Fibroblast of mammary gland (primary cell): Measurements from ENCODE around the gene CELA2A.

Experiments
- DNase-seq: peaks from one replicate; pipeline ENCODE4 v3.0.0-alpha.2; 2010; ENCODE audit warnings: low read depth
- H3K4me3 ChIP-seq: 2 replicates; pipeline ENCODE4 v1.5.1; 2011; ENCODE audit warnings: low read depth, mild to moderate bottlenecking, low read length, moderate library complexity; ENCODE audit not compliant: control insufficient read depth
- TF ChIP-seq, protein P1 (sequence below): conservative IDR thresholded peaks from 2 replicates; pipeline ENCODE4 v1.5.1; 2011; ENCODE audit warnings: low read depth, low read length, inconsistent platforms; ENCODE audit not compliant: control insufficient read depth, insufficient read depth

Gene CELA2A

DNA sequence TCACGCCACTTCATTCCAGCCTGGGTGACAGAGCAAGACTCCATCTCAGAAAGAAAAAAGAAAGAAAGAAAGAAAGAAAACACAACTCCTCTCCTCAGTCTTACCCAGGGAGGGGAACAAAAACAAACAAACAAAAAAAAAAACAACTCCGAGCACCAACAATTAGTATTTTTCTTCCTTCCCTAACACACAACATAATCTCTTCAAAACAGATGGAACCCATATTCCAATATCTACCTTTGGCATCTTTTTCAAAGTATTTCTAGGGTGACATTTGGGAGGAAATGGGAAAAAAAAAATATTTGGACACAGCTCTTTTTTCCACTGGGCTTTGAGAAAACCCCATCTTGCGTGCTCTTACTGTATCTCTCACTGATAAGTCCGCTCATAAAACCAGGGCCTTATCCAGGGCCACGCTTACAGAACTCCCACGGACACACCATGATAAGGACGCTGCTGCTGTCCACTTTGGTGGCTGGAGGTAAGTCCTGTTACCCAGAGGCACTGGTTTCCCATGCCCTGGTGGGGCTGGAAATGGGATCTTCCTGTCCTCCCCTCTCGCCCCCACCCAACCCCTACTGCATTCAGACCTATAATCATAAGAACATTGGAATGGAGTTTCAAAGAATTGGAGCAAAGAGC is at the start of gene CELA2A:
TSS of gene CELA2A (plus strand) at position 420 of the 642 bp plus-strand sequence. CDS start at position 442, 22 bp downstream.
- TF ChIP-seq, protein P1, sequence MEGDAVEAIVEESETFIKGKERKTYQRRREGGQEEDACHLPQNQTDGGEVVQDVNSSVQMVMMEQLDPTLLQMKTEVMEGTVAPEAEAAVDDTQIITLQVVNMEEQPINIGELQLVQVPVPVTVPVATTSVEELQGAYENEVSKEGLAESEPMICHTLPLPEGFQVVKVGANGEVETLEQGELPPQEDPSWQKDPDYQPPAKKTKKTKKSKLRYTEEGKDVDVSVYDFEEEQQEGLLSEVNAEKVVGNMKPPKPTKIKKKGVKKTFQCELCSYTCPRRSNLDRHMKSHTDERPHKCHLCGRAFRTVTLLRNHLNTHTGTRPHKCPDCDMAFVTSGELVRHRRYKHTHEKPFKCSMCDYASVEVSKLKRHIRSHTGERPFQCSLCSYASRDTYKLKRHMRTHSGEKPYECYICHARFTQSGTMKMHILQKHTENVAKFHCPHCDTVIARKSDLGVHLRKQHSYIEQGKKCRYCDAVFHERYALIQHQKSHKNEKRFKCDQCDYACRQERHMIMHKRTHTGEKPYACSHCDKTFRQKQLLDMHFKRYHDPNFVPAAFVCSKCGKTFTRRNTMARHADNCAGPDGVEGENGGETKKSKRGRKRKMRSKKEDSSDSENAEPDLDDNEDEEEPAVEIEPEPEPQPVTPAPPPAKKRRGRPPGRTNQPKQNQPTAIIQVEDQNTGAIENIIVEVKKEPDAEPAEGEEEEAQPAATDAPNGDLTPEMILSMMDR, result no peak

DNA sequence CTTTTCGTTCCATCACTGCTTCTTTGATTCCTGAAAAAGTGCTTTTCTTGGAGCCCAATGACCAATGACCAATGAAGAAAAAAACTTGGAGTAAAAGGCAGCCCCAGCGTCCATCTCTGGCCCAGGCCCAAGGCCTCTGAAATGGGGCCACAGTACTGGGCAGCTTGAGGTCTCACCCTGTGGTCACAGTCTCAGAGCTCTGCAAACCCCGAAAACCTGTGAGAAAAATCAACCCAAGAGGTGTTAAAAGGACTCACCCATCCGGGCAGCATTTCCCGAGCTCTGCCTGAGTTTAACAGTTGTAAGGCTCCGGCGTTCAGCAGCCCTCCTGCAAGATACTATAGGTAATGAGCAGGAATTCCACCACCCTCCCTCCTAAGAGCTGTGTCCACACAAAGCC is 49.0 kb upstream of the CELA2A start:
- no peak for DNase-seq
- no peak overlapping the region for H3K4me3 ChIP-seq
- TF ChIP-seq, protein P1, result no peak

More for the DNA sequence above, at the start of gene CELA2A:
- no peak within 1 kb of the TSS for H3K4me3 ChIP-seq
- DNase-seq, result no peak

DNA sequence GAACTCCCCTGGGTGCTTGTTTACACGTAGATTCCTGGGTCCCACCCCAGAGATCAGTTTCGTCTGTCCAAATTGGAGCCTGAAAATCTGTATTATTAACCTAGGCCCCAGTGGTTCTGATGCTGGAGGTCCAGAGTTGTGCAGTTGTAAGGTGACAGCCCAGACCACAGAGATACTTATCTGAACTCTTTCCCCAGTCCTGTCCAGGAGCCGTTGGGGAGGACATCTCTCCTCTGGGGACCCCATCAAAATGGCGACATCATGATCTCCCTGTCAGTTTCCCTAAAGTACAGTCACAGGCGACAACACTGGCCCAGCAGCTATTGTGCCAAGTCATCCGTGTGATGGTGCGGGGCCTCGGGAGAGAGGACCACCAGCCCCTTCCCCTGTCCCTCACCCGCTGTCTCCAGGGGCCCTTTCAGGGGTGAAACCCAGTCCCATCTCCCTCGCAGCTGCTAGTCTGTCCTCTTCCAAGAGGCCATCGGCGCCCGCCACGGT is 47.6 kb upstream of the CELA2A start:
- H3K4me3 ChIP-seq, result peak overlapping the region; percentile 46
- TF ChIP-seq, protein P1, result no peak
- DNase-seq, result no peak

DNA sequence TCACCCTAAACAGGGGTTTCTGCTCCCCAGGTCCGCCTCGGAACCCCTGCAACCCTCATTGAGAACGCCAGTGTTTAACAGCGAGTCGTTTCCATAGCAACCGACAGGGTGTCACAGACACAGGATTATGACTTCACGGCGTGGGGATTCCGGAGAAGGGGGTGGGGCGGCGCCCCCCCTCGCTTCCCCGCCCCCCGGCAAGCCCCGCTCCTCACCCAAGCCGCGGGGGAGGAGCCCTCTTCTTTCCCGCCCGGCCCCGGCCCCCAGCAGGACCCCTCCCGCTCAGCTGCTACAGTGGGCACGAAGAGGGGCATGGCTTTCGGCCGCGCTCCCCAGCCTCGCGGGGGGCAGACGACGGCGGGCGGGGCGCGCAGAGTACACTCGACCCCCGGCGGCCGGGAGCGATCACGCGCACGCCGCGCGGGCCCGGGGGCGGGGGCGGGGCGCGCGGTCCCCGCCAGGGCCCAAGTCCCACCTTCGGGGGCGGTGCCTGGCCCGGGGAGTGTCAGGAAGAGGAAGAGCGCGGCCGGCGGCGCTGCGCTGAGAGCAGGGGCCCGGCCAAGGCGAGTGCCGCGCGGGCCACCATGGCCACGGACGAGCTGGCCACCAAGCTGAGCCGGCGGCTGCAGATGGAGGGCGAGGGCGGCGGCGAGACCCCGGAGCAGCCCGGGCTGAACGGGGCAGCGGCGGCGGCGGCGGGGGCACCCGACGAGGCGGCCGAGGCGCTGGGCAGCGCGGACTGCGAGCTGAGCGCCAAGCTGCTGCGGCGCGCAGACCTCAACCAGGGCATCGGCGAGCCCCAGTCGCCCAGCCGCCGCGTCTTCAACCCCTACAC is 46.9 kb upstream of the CELA2A start, which contains the start of gene EFHD2:
TSS of gene EFHD2 (plus strand) at position 501 of the 835 bp plus-strand sequence. CDS start at position 585, 84 bp downstream.
- H3K4me3 ChIP-seq, result peak within 1 kb of the TSS; percentile 76
- TF ChIP-seq, protein P1, result no peak
- peak; percentile 63 for DNase-seq

DNA sequence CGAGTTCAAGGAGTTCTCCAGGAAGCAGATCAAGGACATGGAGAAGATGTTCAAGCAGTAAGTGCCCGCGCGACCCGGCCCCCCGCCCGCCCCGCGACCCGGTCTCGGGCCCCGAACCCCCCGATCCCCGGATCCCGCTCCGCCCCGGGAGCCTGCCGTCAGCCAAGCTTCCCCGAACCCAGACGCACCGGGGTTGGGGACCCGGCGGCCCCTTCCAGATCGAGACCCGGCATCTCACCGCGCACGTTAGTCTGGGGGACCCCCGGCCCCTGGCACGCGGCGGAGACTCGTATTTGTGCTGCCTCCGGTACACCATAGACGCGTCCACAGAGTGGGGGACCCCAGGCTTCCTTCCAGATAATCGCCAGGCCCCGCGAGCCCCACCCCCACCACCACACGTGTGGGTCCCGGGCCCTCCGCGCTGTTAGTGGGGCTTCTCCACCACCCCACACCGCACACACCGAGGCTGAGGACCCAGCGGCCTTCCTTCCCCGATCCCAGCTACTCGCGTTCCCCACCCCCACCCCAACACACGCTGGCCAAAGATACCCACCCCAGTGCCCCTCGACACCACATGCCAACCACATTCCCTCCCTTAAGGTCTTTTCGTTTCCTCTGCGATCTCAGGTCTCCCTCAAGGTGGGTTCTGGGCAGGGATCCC is 46.2 kb upstream of the CELA2A start:
- TF ChIP-seq, protein P1, result no peak
- DNase-seq, result no peak
- H3K4me3 ChIP-seq, result peak overlapping the region; percentile 76

DNA sequence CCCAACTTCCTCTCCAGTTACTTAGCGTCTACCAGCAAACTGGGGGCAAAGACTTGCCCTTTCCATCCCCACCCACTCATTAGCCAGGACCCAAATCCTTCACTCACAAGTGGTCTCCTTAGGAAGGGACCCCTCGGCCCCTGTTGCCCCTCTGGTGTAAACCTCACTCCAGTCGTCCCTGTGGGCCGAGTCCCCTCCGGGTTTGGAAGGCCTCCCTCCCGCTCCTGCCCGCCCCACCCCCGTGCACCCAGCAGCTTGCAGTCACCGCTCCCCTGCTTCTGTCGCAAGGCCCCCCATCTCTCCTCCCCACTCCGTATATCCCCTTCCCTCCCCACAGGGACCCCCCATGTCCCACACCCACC is 45.7 kb upstream of the CELA2A start:
- H3K4me3 ChIP-seq, result peak overlapping the region; percentile 76
- DNase-seq, result no peak
- TF ChIP-seq, protein P1, result no peak
